ENCODE results near the gene PCA3.

DNA sequence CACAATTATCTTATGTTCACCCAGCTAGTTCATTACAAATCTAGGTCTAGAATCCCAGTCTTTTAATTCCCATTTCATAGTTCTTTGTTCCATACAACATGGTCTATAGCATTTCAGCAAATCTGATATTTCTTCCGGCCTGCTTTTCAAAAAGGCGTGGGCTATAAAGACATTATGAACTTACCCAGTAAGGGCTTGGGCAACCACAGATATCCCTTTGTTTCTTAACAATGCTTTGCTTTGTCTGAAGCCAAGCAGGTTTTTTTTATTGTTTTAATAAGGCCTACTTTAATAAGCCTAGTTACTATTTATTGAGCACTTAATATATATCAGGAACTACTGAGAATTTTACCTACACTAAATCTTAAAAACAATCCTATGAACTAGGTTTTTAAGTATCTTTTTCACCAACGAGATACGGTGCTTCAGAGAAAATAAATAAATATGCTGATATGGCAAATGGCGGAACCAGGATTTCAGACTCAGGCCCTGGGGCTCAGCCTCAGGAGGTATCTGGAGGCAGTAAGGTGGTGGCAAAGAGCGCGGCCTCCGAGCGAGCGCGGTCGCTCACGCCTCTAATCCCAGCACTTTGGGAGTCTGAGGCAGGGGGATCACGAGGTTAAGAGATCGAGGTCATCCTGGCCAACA lies 29.7 kb downstream of the PCA3 start:
- TF ChIP-seq, protein P1, sequence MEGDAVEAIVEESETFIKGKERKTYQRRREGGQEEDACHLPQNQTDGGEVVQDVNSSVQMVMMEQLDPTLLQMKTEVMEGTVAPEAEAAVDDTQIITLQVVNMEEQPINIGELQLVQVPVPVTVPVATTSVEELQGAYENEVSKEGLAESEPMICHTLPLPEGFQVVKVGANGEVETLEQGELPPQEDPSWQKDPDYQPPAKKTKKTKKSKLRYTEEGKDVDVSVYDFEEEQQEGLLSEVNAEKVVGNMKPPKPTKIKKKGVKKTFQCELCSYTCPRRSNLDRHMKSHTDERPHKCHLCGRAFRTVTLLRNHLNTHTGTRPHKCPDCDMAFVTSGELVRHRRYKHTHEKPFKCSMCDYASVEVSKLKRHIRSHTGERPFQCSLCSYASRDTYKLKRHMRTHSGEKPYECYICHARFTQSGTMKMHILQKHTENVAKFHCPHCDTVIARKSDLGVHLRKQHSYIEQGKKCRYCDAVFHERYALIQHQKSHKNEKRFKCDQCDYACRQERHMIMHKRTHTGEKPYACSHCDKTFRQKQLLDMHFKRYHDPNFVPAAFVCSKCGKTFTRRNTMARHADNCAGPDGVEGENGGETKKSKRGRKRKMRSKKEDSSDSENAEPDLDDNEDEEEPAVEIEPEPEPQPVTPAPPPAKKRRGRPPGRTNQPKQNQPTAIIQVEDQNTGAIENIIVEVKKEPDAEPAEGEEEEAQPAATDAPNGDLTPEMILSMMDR (conservative IDR thresholded peaks at IDR 0.05; ENCODE audit: low read depth, low read length) = no peak
- TF ChIP-seq EZH2 (IDR thresholded peaks at IDR 0.05; ENCODE audit: borderline replicate concordance, low read depth, low read length, poor library complexity, severe bottlenecking) = no peak

Data from A673 (cell line).